K562 (cell line): Measurements from ENCODE around the gene GRHL3. TPM values are rescaled to one million over a fixed set of nuclear protein-coding genes. Genes with fewer than 3 reads are reported as not detected.

Source experiments
- ATAC-seq: fragments of 200-7000 bp; cut with Tn5 transposase; 3 replicates; pipeline ENCODE4 v1.9.1; 2020; ENCODE audit warnings: moderate library complexity
- BruUV-seq: library from RNA; stranded (reverse); fragments of 400-500 nt; replicated peaks from 2 replicates; lab custom pipeline; 2021; lab: Mats Ljungman, UMichigan
- CTCF ChIA-PET: fragments of 300-600 bp; formaldehyde crosslinking; extraction: SDS; loops from one replicate; lab custom pipeline; 2021; ENCODE audit warnings: low intra/inter-chr PET ratio; lab: Yijun Ruan, JAX
- POLR2A ChIA-PET: fragments of 300-600, 350-650 bp; sonication (Branson Sonifier 250); formaldehyde crosslinking; extraction: SDS; loops from one replicate; lab custom pipeline; 2021; ENCODE audit warnings: antibody characterized with exemption, inconsistent platforms; lab: Yijun Ruan, JAX
- DNase-seq, 4 experiments: peaks; one replicate each; pipeline versions ENCODE4 v3.0.0 to v3.0.0-alpha.2; 2011 to 2018; ENCODE audit warnings: low spot score in 3 of 4, mixed read lengths in 3 of 4; ENCODE audit errors: extremely low read depth in 1 of 4
- FAIRE-seq: peaks from 2 replicates; lab custom pipeline; 2011; peaks lifted over from hg19 to GRCh38; lab: Jason Lieb, UNC
- H2AFZ ChIP-seq: 2 replicates; pipeline ENCODE4 v1.6.0; 2011; ENCODE audit warnings: low read depth, low read length, control low read depth, inconsistent platforms
- H3K27ac ChIP-seq: fragments of 200-600 bp; 3 replicates; pipeline ENCODE4 v1.8.0; 2011; ENCODE audit warnings: low read depth, mild to moderate bottlenecking, control low read depth, inconsistent platforms, low read length, moderate library complexity, mixed read lengths; ENCODE audit errors: extremely low read depth
- H3K27me3 ChIP-seq, 2 experiments: fragments of 300-600 bp in 1 of 2; 2 replicates in 1 of 2; 3 replicates in 1 of 2; pipeline versions ENCODE4 v1.6.0 to v1.8.0; 2011; ENCODE audit warnings: inconsistent platforms in 2 of 2, low read length in 2 of 2, mild to moderate bottlenecking in 1 of 2, mixed read lengths in 1 of 2, moderate library complexity in 1 of 2; ENCODE audit not compliant: control insufficient read depth in 2 of 2, insufficient read depth in 2 of 2
- H3K36me3 ChIP-seq: fragments of 300-600 bp; 3 replicates; pipeline ENCODE4 v1.8.0; 2011; ENCODE audit warnings: mild to moderate bottlenecking, low read length, inconsistent platforms; ENCODE audit not compliant: control insufficient read depth, insufficient read depth
- H3K4me1 ChIP-seq, 2 experiments: fragments of 200-600 bp in 1 of 2; replicated peaks in 1 of 2; 2 replicates in 1 of 2; 3 replicates in 1 of 2; pipeline versions ENCODE4 v1.5.1 to v1.8.0; 2011; ENCODE audit warnings: inconsistent platforms in 2 of 2, low read length in 2 of 2, mild to moderate bottlenecking in 1 of 2, mixed read lengths in 1 of 2, moderate library complexity in 1 of 2; ENCODE audit not compliant: control insufficient read depth in 2 of 2, insufficient read depth in 2 of 2
- H3K4me2 ChIP-seq: 2 replicates; pipeline ENCODE4 v1.6.1; 2011; ENCODE audit warnings: low read length, control low read depth, inconsistent platforms, mixed read lengths; ENCODE audit not compliant: insufficient read depth
- H3K4me3 ChIP-seq: fragments of 200-600 bp; sonication (generic), shearing (Covaris generic); 2 replicates; pipeline ENCODE4 v1.5.1; 2016; ENCODE audit warnings: control low read depth, inconsistent platforms
- H3K79me2 ChIP-seq: fragments of 200-600 bp; 3 replicates; pipeline ENCODE4 v1.8.0; 2011; ENCODE audit warnings: low read length, inconsistent platforms; ENCODE audit not compliant: control insufficient read depth, insufficient read depth
- H3K9ac ChIP-seq, 2 experiments: 2 replicates each; pipeline versions ENCODE4 v1.6.0 to v1.6.1; 2011; ENCODE audit warnings: low read depth in 2 of 2, low read length in 2 of 2, control low read depth in 1 of 2, inconsistent platforms in 1 of 2, mild to moderate bottlenecking in 1 of 2, mixed read lengths in 1 of 2; ENCODE audit not compliant: insufficient read depth in 1 of 2
- H3K9me1 ChIP-seq: one replicate; pipeline ENCODE4 v1.6.0; 2011; ENCODE audit warnings: inconsistent platforms, mild to moderate bottlenecking, low read length, moderate library complexity; ENCODE audit not compliant: control insufficient read depth, insufficient read depth
- H3K9me3 ChIP-seq: replicated peaks from 2 replicates; pipeline ENCODE4 v1.5.1; 2011; ENCODE audit warnings: low read depth, low read length, inconsistent platforms; ENCODE audit not compliant: control insufficient read depth, insufficient read depth
- H4K20me1 ChIP-seq: replicated peaks from 2 replicates; pipeline ENCODE4 v1.6.1; 2011; ENCODE audit warnings: low read length, inconsistent platforms, mixed read lengths; ENCODE audit not compliant: control insufficient read depth, insufficient read depth
- MCM3 ChIP-seq: fragments of 450-650 bp; IDR thresholded peaks from 2 replicates; pipeline ENCODE4 v1.6.1; 2016
- TAF9B ChIP-seq: fragments of 450-650 bp; IDR thresholded peaks from 2 replicates; pipeline ENCODE4 v1.6.1; 2018; ENCODE audit warnings: mild to moderate bottlenecking; ENCODE audit not compliant: partially characterized antibody
- ZFP1 ChIP-seq: fragments of 450-650 bp; formaldehyde crosslinking; IDR thresholded peaks from 2 replicates; pipeline ENCODE4 v1.4.0; 2020; ENCODE audit warnings: mild to moderate bottlenecking, mixed read lengths
- ZNF79 ChIP-seq: fragments of 250-450 bp; sonication (Bioruptor Pico); IDR thresholded peaks from 2 replicates; pipeline ENCODE4 v1.4.0; 2020; ENCODE audit warnings: low read depth, mild to moderate bottlenecking, moderate library complexity
- WGBS: fragments of 100-300 bp; shearing (Covaris generic); methylation state at CpG from one replicate; pipeline ENCODE4 v1.1.6; 2016; ENCODE audit warnings: low coverage, mixed read lengths; ENCODE audit not compliant: insufficient coverage; ENCODE audit errors: missing lambda C conversion rate; 5-methylcytosine and 5-hydroxymethylcytosine counted together
- in situ Hi-C: fragments of 300-500 bp; cut with MboI; formaldehyde crosslinking; loops from 4 replicates; pipeline ENCODE4 v1.15.0; 2018; ENCODE audit warnings: inconsistent platforms, mixed read lengths
- intact Hi-C: fragments of 100-400 bp; cut with micrococcal nuclease; formaldehyde crosslinking; loops from 2 replicates; pipeline ENCODE4 v1.14.2; 2022
- polyA plus RNA-seq, 8 experiments: library from polyadenylated mRNA; depleted of rRNA in 4 of 8; stranded (reverse) in 5 of 8; unstranded in 3 of 8; fragments of >200 nt; fragmentation: Nextera tagmentation in 2 of 8; fragmentation: Illumina TruSeq in 1 of 8; extraction: Ambion mirVana in 2 of 8; extraction: Trizol in 1 of 8; gene quantifications; 2 replicates each; pipeline versions ENCODE4 v1.2.1 to v1.2.3, GENCODE V29; 2011 to 2014; ENCODE audit warnings: inconsistent platforms in 1 of 8, missing spikeins in 1 of 8
- total RNA-seq, 7 experiments: library from RNA; depleted of rRNA in 6 of 7; stranded (reverse); fragments of >200 nt in 6 of 7; fragmentation: Illumina TruSeq in 2 of 7; extraction: Trizol in 2 of 7; gene quantifications; 2 replicates each; pipeline versions ENCODE4 v1.2.1 to v1.2.3, GENCODE V29; 2011 to 2021; ENCODE audit warnings: low replicate concordance in 1 of 7

GRHL3 gene
- total and polyA plus RNA-seq, 9 of the 15 experiments (the other 6 are each of a cell fraction or from before 2014, with no cell fraction given), result 0.01 to 0.04 TPM; not detected in 7

GRCh38 chr1:24403806-24404205 is 84.6 kb downstream of the GRHL3 start:
- ATAC-seq (no peak), DNase-seq (no peak), FAIRE-seq (no peak)
- no TSS peak for BruUV-seq
- Histone ChIP-seq H3K36me3 (no peaks in the 10 kb centered on the region; the same call in 2 of the 3 replicates), H3K4me2 (no peak overlapping the region), H3K79me2 (no peaks in the 10 kb centered on the region), H3K9me1 (no peaks in the 10 kb centered on the region), H3K4me3 (no peak overlapping the region), H3K27me3 (no peaks in the 10 kb centered on the region), H3K9ac (no peak overlapping the region), H2AFZ (no peak overlapping the region), H3K4me1 (no peaks in the 10 kb centered on the region), H3K27ac (no peak overlapping the region), H3K9me3 (no peaks in the 10 kb centered on the region), H4K20me1 (no peaks in the 10 kb centered on the region)
- TF ChIP-seq MCM3, result no peak
- no peak for TF ChIP-seq ZNF79
- no peak for TF ChIP-seq ZFP1 (CRISPR knock-in tag)
- TF ChIP-seq TAF9B, result peak; percentile 16
- ChIA-PET CTCF (no interaction called here), POLR2A (interaction anchor here (0.9 to 1.0 kb wide), 2 partner anchors 178 to 202 kb away, joined by 3 to 4 read pairs; no protein-coding TSS in a partner anchor)
- in situ Hi-C loops (no loop called here), intact Hi-C loops (no loop called here)
- WGBS, result 51% methylated on average over 4 of the region's 4 CpGs

Other genes with a start within 250 kb of the GRHL3 start
- gene MYOM3, start 207.2 kb upstream of the GRHL3 start, total RNA-seq (2014; rRNA removed), result not detected in 2 replicates
- not detected in 2 replicates for gene MYOM3, start 207.2 kb upstream of the GRHL3 start, total RNA-seq (2014; rRNA removed; fragmentation: Illumina TruSeq; extraction: Trizol)
- gene MYOM3, start 207.2 kb upstream of the GRHL3 start, total RNA-seq (2015; rRNA removed; fragmentation: Illumina TruSeq; extraction: Trizol), result not detected in 2 replicates
- gene MYOM3, start 207.2 kb upstream of the GRHL3 start, total RNA-seq (2021), result not detected in 2 replicates
- gene MYOM3, start 207.2 kb upstream of the GRHL3 start, polyA plus RNA-seq (2011; rRNA removed), result 0.01 TPM in 1 of 2 replicates, not detected in the other
- not detected in 2 replicates for gene MYOM3, start 207.2 kb upstream of the GRHL3 start, polyA plus RNA-seq (2014; fragmentation: Illumina TruSeq; extraction: Trizol)
- gene MYOM3, start 207.2 kb upstream of the GRHL3 start, polyA plus RNA-seq (2014; fragmentation: Nextera tagmentation; extraction: Ambion mirVana), result not detected
- gene MYOM3, start 207.2 kb upstream of the GRHL3 start, polyA plus RNA-seq (2014; rRNA removed), result not detected in 2 replicates
- not detected in 2 replicates for gene IL22RA1, start 176.2 kb upstream of the GRHL3 start, total RNA-seq (2014; rRNA removed)
- not detected in 2 replicates for gene IL22RA1, start 176.2 kb upstream of the GRHL3 start, total RNA-seq (2014; rRNA removed; fragmentation: Illumina TruSeq; extraction: Trizol)
- gene IL22RA1, start 176.2 kb upstream of the GRHL3 start, total RNA-seq (2015; rRNA removed; fragmentation: Illumina TruSeq; extraction: Trizol), result not detected in 2 replicates
- 0.11 TPM in 1 of 2 replicates, not detected in the other for gene IL22RA1, start 176.2 kb upstream of the GRHL3 start, total RNA-seq (2021)
- gene IL22RA1, start 176.2 kb upstream of the GRHL3 start, polyA plus RNA-seq (2011; rRNA removed), result not detected in 2 replicates
- not detected in 2 replicates for gene IL22RA1, start 176.2 kb upstream of the GRHL3 start, polyA plus RNA-seq (2014; fragmentation: Illumina TruSeq; extraction: Trizol)
- gene IL22RA1, start 176.2 kb upstream of the GRHL3 start, polyA plus RNA-seq (2014; fragmentation: Nextera tagmentation; extraction: Ambion mirVana), result not detected
- gene IL22RA1, start 176.2 kb upstream of the GRHL3 start, polyA plus RNA-seq (2014; rRNA removed), result not detected in 2 replicates
- not detected in 2 replicates for gene IFNLR1, start 132.1 kb upstream of the GRHL3 start, total RNA-seq (2014; rRNA removed)
- not detected in 2 replicates for gene IFNLR1, start 132.1 kb upstream of the GRHL3 start, total RNA-seq (2014; rRNA removed; fragmentation: Illumina TruSeq; extraction: Trizol)
- not detected in 2 replicates for gene IFNLR1, start 132.1 kb upstream of the GRHL3 start, total RNA-seq (2015; rRNA removed; fragmentation: Illumina TruSeq; extraction: Trizol)
- not detected in 2 replicates for gene IFNLR1, start 132.1 kb upstream of the GRHL3 start, total RNA-seq (2021)
- not detected in 2 replicates for gene IFNLR1, start 132.1 kb upstream of the GRHL3 start, polyA plus RNA-seq (2011; rRNA removed)
- gene IFNLR1, start 132.1 kb upstream of the GRHL3 start, polyA plus RNA-seq (2014; fragmentation: Illumina TruSeq; extraction: Trizol), result not detected in 2 replicates
- not detected for gene IFNLR1, start 132.1 kb upstream of the GRHL3 start, polyA plus RNA-seq (2014; fragmentation: Nextera tagmentation; extraction: Ambion mirVana)
- gene IFNLR1, start 132.1 kb upstream of the GRHL3 start, polyA plus RNA-seq (2014; rRNA removed), result not detected in 2 replicates
- 6.7 and 7.6 TPM in 2 replicates for gene STPG1, start 94.4 kb downstream of the GRHL3 start, total RNA-seq (2014; rRNA removed)
- gene STPG1, start 94.4 kb downstream of the GRHL3 start, total RNA-seq (2014; rRNA removed; fragmentation: Illumina TruSeq; extraction: Trizol), result 8.2 and 8.3 TPM in 2 replicates
- gene STPG1, start 94.4 kb downstream of the GRHL3 start, total RNA-seq (2015; rRNA removed; fragmentation: Illumina TruSeq; extraction: Trizol), result 5.1 and 5.5 TPM in 2 replicates
- gene STPG1, start 94.4 kb downstream of the GRHL3 start, total RNA-seq (2021), result 7.2 and 7.6 TPM in 2 replicates
- 7.2 and 8.4 TPM in 2 replicates for gene STPG1, start 94.4 kb downstream of the GRHL3 start, polyA plus RNA-seq (2011; rRNA removed)
- gene STPG1, start 94.4 kb downstream of the GRHL3 start, polyA plus RNA-seq (2014; fragmentation: Illumina TruSeq; extraction: Trizol), result 9.0 and 10.1 TPM in 2 replicates
- 10 to 100 TPM; 10.4 to 11.9 TPM for gene STPG1, start 94.4 kb downstream of the GRHL3 start, polyA plus RNA-seq (2014; fragmentation: Nextera tagmentation; extraction: Ambion mirVana)
- 5.0 and 9.4 TPM in 2 replicates for gene STPG1, start 94.4 kb downstream of the GRHL3 start, polyA plus RNA-seq (2014; rRNA removed)
- gene NIPAL3, start 96.4 kb downstream of the GRHL3 start, total RNA-seq (2014; rRNA removed), result 15.4 and 24.7 TPM in 2 replicates
- gene NIPAL3, start 96.4 kb downstream of the GRHL3 start, total RNA-seq (2014; rRNA removed; fragmentation: Illumina TruSeq; extraction: Trizol), result 16.3 and 16.6 TPM in 2 replicates
- 11.3 and 11.4 TPM in 2 replicates for gene NIPAL3, start 96.4 kb downstream of the GRHL3 start, total RNA-seq (2015; rRNA removed; fragmentation: Illumina TruSeq; extraction: Trizol)
- 26.0 and 26.3 TPM in 2 replicates for gene NIPAL3, start 96.4 kb downstream of the GRHL3 start, total RNA-seq (2021)
- 16.0 and 18.2 TPM in 2 replicates for gene NIPAL3, start 96.4 kb downstream of the GRHL3 start, polyA plus RNA-seq (2011; rRNA removed)
- 20.0 and 21.3 TPM in 2 replicates for gene NIPAL3, start 96.4 kb downstream of the GRHL3 start, polyA plus RNA-seq (2014; fragmentation: Illumina TruSeq; extraction: Trizol)
- gene NIPAL3, start 96.4 kb downstream of the GRHL3 start, polyA plus RNA-seq (2014; fragmentation: Nextera tagmentation; extraction: Ambion mirVana), result 10 to 100 TPM; 10.5 to 12.2 TPM
- 13.8 and 16.2 TPM in 2 replicates for gene NIPAL3, start 96.4 kb downstream of the GRHL3 start, polyA plus RNA-seq (2014; rRNA removed)
- 0.24 and 1.4 TPM in 2 replicates for gene RCAN3, start 183.5 kb downstream of the GRHL3 start, total RNA-seq (2014; rRNA removed)
- 0.29 and 0.33 TPM in 2 replicates for gene RCAN3, start 183.5 kb downstream of the GRHL3 start, total RNA-seq (2014; rRNA removed; fragmentation: Illumina TruSeq; extraction: Trizol)
- gene RCAN3, start 183.5 kb downstream of the GRHL3 start, total RNA-seq (2015; rRNA removed; fragmentation: Illumina TruSeq; extraction: Trizol), result 0.26 and 0.43 TPM in 2 replicates
- gene RCAN3, start 183.5 kb downstream of the GRHL3 start, total RNA-seq (2021), result 0.42 and 0.84 TPM in 2 replicates
- 0.07 and 0.45 TPM in 2 replicates for gene RCAN3, start 183.5 kb downstream of the GRHL3 start, polyA plus RNA-seq (2011; rRNA removed)
- 0.43 and 0.55 TPM in 2 replicates for gene RCAN3, start 183.5 kb downstream of the GRHL3 start, polyA plus RNA-seq (2014; fragmentation: Illumina TruSeq; extraction: Trizol)
- gene RCAN3, start 183.5 kb downstream of the GRHL3 start, polyA plus RNA-seq (2014; fragmentation: Nextera tagmentation; extraction: Ambion mirVana), result under 1 TPM; 0.10 to 0.11 TPM
- gene RCAN3, start 183.5 kb downstream of the GRHL3 start, polyA plus RNA-seq (2014; rRNA removed), result 0.23 and 1.4 TPM in 2 replicates
- not detected in 2 replicates for gene NCMAP, start 236.7 kb downstream of the GRHL3 start, total RNA-seq (2014; rRNA removed)
- not detected in 2 replicates for gene NCMAP, start 236.7 kb downstream of the GRHL3 start, total RNA-seq (2014; rRNA removed; fragmentation: Illumina TruSeq; extraction: Trizol)
- gene NCMAP, start 236.7 kb downstream of the GRHL3 start, total RNA-seq (2015; rRNA removed; fragmentation: Illumina TruSeq; extraction: Trizol), result not detected in 2 replicates
- gene NCMAP, start 236.7 kb downstream of the GRHL3 start, total RNA-seq (2021), result not detected in 2 replicates
- gene NCMAP, start 236.7 kb downstream of the GRHL3 start, polyA plus RNA-seq (2011; rRNA removed), result not detected in 2 replicates
- gene NCMAP, start 236.7 kb downstream of the GRHL3 start, polyA plus RNA-seq (2014; fragmentation: Illumina TruSeq; extraction: Trizol), result not detected in 2 replicates
- under 1 TPM in 1 of 2 experiments, not detected in 1; 0.03 TPM for gene NCMAP, start 236.7 kb downstream of the GRHL3 start, polyA plus RNA-seq (2014; fragmentation: Nextera tagmentation; extraction: Ambion mirVana)
- gene NCMAP, start 236.7 kb downstream of the GRHL3 start, polyA plus RNA-seq (2014; rRNA removed), result not detected in 2 replicates